ENCODE results near the gene OR7E24. TPM values are rescaled to one million over a fixed set of nuclear protein-coding genes. Genes with fewer than 3 reads are reported as not detected.

The OR7E24 gene
- total RNA-seq, result not detected in 2 replicates

GRCh38 chr19:9250630-9251029 lies at the start of gene OR7E24:
Gene OR7E24, plus strand, starts transcription at chr19:9250930. Its CDS starts 114 bp downstream, at chr19:9251044.

DNA sequence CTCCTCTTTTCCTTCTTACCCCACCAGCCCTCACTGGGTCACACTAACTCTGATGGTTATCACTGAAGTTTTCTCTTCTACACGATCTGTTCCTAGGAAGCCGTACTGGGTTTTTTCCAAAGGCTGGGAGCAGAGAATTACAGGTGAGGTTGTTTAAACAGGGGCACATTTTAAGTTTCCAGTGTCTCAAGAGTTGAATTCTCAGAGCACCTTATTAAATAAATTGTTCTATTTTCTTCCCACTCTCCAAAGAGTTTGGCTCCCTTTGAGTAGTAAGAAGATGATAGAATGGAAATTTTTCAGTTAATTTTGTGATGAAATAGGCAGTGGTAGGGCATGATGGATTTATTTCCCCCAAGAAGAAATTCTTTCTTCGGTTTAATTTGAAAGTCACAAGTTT lies 31.2 kb upstream of the OR7E24 start, which contains the start of gene OR7D4:
Gene OR7D4 (minus strand): TSS at position 101 of the 400 bp plus-strand sequence. CDS start 4,752 bp downstream, outside the sequence.

Other genes starting within 250 kb of the OR7E24 start
- not detected in 2 replicates for gene MUC16, start 240.5 kb upstream of the OR7E24 start, total RNA-seq
- not detected in 2 replicates for gene OR1M1, start 163.9 kb upstream of the OR7E24 start, total RNA-seq
- gene OR7G2, start 143.5 kb upstream of the OR7E24 start, total RNA-seq, result not detected in 2 replicates
- gene OR7G1, start 135.2 kb upstream of the OR7E24 start, total RNA-seq, result not detected in 2 replicates
- gene OR7G3, start 124.0 kb upstream of the OR7E24 start, total RNA-seq, result not detected in 2 replicates
- 8.4 and 17.7 TPM in 2 replicates for gene ZNF317, start 110.5 kb upstream of the OR7E24 start, total RNA-seq
- not detected in 2 replicates for gene OR7D2, start 72.0 kb upstream of the OR7E24 start, total RNA-seq
- not detected in 2 replicates for gene OR7D4, start 31.3 kb upstream of the OR7E24 start, total RNA-seq
- gene ZNF699, start 58.9 kb downstream of the OR7E24 start, total RNA-seq, result 4.4 and 5.1 TPM in 2 replicates
- gene ZNF559, start 73.2 kb downstream of the OR7E24 start, total RNA-seq, result 4.7 and 16.3 TPM in 2 replicates
- gene ZNF177, start 112.1 kb downstream of the OR7E24 start, total RNA-seq, result 0.32 and 2.3 TPM in 2 replicates
- gene ZNF266, start 184.6 kb downstream of the OR7E24 start, total RNA-seq, result 9.6 and 13.8 TPM in 2 replicates
- 0.06 and 0.49 TPM in 2 replicates for gene ZNF560, start 247.7 kb downstream of the OR7E24 start, total RNA-seq